Stimulated activated CD4-positive, alpha-beta T cell treated with anti-CD3 and anti-CD28 coated beads, Interleukin-2, amount 100 ng/mL, for 48 hours (primary cell): ENCODE results near the gene LRRN3.

ENCODE experiments used
- DNase-seq, 2 donors: peaks; one replicate each; pipeline ENCODE4 v3.0.0-alpha.2; 2020

LRRN3 gene

DNA sequence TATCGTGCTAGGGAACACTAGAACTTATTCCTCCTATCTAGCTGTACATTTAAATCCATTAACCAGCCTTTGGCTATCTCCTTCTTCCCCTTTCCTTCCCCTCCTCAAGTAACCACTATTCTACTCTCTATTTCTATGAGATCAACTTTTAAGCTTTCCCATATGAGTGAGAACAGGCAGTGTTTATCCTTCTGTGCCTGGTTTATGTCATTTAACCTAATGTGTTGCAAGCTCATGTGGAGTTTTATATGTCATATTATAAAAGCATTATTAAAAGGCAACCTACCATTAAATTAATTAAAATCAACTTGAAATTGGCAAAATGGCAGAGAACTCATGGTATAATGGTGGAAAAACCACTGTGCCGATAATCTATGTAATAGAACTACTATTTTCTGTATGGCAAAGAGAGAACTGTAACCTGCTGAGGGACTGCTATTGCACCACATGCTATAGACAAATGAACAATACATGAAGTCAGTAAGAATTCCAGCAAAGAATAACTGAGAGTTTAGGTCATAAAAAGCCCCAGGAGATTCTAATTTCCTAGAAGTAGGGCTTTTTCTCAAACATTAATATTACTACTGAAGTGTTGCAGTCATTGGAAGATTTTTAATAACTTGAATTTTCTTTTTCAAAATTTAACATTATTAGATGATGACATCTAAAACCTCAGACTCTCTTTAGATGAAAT is 81.8 kb downstream of the LRRN3 start:
- DNase-seq = no peak

DNA sequence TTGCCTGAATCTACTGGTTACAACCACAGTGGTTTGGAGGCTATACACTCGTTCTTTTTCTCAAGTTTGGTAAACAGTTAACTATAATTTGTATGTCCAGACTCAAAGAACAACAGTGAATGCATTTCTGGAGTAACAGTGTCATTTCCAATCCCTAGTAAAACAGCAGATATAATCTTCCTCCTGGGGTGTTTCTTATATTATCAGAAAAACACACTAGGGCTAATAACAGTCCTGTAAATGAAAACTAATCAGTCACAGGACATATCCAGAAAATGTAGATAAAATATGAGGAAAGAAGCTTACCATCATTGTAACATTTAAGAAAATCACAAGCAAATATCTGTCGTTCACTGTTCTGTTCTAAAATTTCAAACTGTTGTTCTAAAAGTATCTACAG is 82.6 kb downstream of the LRRN3 start:
- no peak for DNase-seq

DNA sequence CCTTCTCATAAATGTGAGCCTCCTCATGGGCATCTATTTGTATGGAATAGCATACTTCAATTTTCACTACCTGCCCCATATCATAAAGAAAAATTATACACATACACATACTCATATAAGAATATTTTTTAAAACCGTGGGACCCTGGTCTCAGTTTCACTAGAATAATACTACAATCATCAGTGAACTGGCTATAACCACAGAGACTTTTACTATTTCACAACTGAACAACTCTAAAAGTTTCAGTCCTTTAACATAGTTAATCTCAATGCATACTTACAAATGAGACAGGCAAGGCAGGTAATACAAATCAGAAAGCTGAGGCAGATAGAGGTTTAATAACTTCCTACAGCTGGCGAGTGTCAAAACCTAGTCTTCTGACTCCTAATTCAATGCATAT is 83.1 kb downstream of the LRRN3 start:
- DNase-seq = no peak

DNA sequence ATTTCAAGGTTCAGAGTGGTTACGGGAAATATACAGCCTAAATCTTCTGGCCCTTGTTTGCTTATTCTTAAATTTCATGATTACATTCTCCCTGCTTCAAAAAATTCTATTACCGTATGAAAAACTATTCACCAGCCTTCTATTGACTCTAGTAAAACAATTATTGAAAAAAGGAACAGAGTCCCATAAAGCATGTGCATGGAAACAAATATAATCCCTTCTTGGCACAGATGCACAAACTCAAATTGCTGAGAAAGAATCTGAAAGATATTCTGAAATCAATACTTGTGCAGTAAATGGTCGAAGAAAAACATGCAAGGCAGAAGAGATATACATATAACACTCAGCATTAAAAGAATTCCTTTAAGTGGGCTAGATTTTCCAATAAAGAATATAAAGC is 83.6 kb downstream of the LRRN3 start:
- DNase-seq = no peak
